Fibroblast of lung (primary cell): ENCODE measurements around the gene SCUBE1.

Experiments
- EZH2 ChIP-seq: IDR thresholded peaks from 2 replicates; pipeline ENCODE4 v1.5.1; 2012; ENCODE audit warnings: low read length, control low read depth, mild to moderate bottlenecking; ENCODE audit errors: missing control alignments
- TF ChIP-seq, protein P1 (sequence below), 2 donors: IDR thresholded peaks in 1 of 2; conservative IDR thresholded peaks in 1 of 2; 1 replicate in 1 of 2; 2 replicates in 1 of 2; pipeline ENCODE4 v1.5.1; 2011 to 2012; ENCODE audit warnings: low read length in 2 of 2, control low read depth in 1 of 2, inconsistent platforms in 1 of 2, low read depth in 1 of 2, mild to moderate bottlenecking in 1 of 2

GRCh38 chr22:43209523-43209890, 133.7 kb downstream of the SCUBE1 start:
- TF ChIP-seq, protein P1, sequence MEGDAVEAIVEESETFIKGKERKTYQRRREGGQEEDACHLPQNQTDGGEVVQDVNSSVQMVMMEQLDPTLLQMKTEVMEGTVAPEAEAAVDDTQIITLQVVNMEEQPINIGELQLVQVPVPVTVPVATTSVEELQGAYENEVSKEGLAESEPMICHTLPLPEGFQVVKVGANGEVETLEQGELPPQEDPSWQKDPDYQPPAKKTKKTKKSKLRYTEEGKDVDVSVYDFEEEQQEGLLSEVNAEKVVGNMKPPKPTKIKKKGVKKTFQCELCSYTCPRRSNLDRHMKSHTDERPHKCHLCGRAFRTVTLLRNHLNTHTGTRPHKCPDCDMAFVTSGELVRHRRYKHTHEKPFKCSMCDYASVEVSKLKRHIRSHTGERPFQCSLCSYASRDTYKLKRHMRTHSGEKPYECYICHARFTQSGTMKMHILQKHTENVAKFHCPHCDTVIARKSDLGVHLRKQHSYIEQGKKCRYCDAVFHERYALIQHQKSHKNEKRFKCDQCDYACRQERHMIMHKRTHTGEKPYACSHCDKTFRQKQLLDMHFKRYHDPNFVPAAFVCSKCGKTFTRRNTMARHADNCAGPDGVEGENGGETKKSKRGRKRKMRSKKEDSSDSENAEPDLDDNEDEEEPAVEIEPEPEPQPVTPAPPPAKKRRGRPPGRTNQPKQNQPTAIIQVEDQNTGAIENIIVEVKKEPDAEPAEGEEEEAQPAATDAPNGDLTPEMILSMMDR (conservative IDR thresholded peaks at IDR 0.05 in 1 of 2, IDR thresholded peaks at IDR 0.05 in 1 of 2; ENCODE audit: low read depth in 1 of 2, low read length in 2 of 2) = no peak
- no peak for TF ChIP-seq EZH2
